Uterus (tissue), 2 donors: ENCODE data around the gene SLC2A8.

ENCODE experiments used
- POLR2A ChIP-seq, 2 donors: fragments of 450-650 bp; IDR thresholded peaks; one replicate each; pipeline ENCODE4 v1.6.1; 2016; ENCODE audit warnings: antibody characterized with exemption in 2 of 2, mild to moderate bottlenecking in 1 of 2, moderate library complexity in 1 of 2
- TF ChIP-seq, protein P1 (sequence below), 4 experiments: fragments of 200-600 bp in 2 of 4; fragments of 450-650 bp in 2 of 4; sonication (generic) in 2 of 4; IDR thresholded peaks; one replicate each; pipeline ENCODE4 v1.5.1; 2016 to 2019; ENCODE audit warnings: antibody characterized with exemption in 4 of 4, mild to moderate bottlenecking in 2 of 4, moderate library complexity in 1 of 4

DNA sequence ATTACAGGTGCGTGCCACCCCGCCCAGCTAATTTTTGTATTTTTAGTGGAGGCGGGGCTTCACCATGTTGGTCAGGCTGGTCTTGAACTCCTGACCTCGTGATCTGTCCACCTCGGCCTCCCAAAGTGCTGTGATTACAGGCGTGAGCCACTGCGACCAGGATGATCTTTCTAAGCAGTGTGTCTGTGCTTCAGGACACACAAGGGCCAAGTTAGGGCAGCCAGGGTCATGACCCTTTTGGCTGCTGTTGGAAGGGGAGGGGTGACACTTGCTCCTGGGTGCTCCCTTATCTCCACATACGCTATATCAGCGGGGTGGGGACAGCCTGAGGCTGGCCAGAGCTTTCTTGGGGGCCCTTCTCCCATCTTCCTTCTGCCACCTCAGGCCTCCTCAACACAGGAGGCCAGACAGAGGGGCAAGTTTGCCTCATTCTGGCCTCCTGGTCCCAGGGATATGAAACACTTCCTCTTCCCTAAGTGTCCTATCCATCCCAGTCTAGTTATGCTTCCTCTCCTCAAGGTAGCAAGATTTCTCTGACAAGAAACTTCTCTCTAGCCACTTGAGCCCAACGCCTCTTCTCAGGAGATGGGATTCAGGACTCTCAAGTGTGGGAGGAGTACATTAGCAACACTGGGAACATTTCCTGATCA lies 25.3 kb downstream of the SLC2A8 start:
- TF ChIP-seq, protein P1, sequence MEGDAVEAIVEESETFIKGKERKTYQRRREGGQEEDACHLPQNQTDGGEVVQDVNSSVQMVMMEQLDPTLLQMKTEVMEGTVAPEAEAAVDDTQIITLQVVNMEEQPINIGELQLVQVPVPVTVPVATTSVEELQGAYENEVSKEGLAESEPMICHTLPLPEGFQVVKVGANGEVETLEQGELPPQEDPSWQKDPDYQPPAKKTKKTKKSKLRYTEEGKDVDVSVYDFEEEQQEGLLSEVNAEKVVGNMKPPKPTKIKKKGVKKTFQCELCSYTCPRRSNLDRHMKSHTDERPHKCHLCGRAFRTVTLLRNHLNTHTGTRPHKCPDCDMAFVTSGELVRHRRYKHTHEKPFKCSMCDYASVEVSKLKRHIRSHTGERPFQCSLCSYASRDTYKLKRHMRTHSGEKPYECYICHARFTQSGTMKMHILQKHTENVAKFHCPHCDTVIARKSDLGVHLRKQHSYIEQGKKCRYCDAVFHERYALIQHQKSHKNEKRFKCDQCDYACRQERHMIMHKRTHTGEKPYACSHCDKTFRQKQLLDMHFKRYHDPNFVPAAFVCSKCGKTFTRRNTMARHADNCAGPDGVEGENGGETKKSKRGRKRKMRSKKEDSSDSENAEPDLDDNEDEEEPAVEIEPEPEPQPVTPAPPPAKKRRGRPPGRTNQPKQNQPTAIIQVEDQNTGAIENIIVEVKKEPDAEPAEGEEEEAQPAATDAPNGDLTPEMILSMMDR (IDR thresholded peaks at IDR 0.05), result no peak
- TF ChIP-seq POLR2A (IDR thresholded peaks at IDR 0.05), result no peak
